Esophagus squamous epithelium (tissue), 4 donors: Measurements from ENCODE around the gene TBCK.

Experiments
- POLR2A ChIP-seq, 4 donors: fragments of 450-650 bp; IDR thresholded peaks; one replicate each; pipeline ENCODE4 v1.6.1; 2017; ENCODE audit warnings: antibody characterized with exemption in 4 of 4, mild to moderate bottlenecking in 4 of 4, moderate library complexity in 3 of 4
- TF ChIP-seq, protein P1 (sequence below), 6 experiments: fragments of 450-650 bp in 4 of 6; fragments of 200-600 bp in 2 of 6; sonication (generic) in 2 of 6; IDR thresholded peaks; one replicate each; pipeline ENCODE4 v1.5.1; 2016 to 2019; ENCODE audit warnings: antibody characterized with exemption in 6 of 6, mild to moderate bottlenecking in 4 of 6, moderate library complexity in 4 of 6

GRCh38 chr4:106035204-106035603, 280.8 kb downstream of the TBCK start:
- TF ChIP-seq, protein P1, sequence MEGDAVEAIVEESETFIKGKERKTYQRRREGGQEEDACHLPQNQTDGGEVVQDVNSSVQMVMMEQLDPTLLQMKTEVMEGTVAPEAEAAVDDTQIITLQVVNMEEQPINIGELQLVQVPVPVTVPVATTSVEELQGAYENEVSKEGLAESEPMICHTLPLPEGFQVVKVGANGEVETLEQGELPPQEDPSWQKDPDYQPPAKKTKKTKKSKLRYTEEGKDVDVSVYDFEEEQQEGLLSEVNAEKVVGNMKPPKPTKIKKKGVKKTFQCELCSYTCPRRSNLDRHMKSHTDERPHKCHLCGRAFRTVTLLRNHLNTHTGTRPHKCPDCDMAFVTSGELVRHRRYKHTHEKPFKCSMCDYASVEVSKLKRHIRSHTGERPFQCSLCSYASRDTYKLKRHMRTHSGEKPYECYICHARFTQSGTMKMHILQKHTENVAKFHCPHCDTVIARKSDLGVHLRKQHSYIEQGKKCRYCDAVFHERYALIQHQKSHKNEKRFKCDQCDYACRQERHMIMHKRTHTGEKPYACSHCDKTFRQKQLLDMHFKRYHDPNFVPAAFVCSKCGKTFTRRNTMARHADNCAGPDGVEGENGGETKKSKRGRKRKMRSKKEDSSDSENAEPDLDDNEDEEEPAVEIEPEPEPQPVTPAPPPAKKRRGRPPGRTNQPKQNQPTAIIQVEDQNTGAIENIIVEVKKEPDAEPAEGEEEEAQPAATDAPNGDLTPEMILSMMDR (IDR thresholded peaks at IDR 0.05), result no peak
- TF ChIP-seq POLR2A (IDR thresholded peaks at IDR 0.05), result no peak
